SK-N-SH (cell line): Measurements from ENCODE around the gene DYNLRB1. TPM values are rescaled to one million over a fixed set of nuclear protein-coding genes. Genes with fewer than 3 reads are reported as not detected.
A peak's percentile ranks its signal among the peaks of the same experiment; 100 is the strongest.

Experiments used
- CTCF ChIA-PET: fragments of 300-600, 350-600 bp; formaldehyde crosslinking; extraction: SDS; loops from one replicate; lab custom pipeline; 2021; lab: Yijun Ruan, JAX
- POLR2A ChIA-PET: fragments of 350-600 bp; sonication (Branson Sonifier 250); formaldehyde crosslinking; extraction: SDS; loops from one replicate; lab custom pipeline; 2020; ENCODE audit warnings: antibody characterized with exemption, inconsistent platforms; lab: Yijun Ruan, JAX
- DNase-seq: peaks from one replicate; pipeline ENCODE4 v3.0.0; 2012
- H2AFZ ChIP-seq: fragments of 200-600 bp; sonication (generic); 2 replicates; pipeline ENCODE4 v1.8.1; 2016; ENCODE audit warnings: antibody characterized with exemption, mild to moderate bottlenecking, low read depth
- H3F3A ChIP-seq: fragments of 200-600 bp; sonication (generic); replicated peaks from 2 replicates; pipeline ENCODE3; 2016; ENCODE audit warnings: antibody characterized with exemption, mild to moderate bottlenecking; ENCODE audit not compliant: insufficient read depth
- H3K27ac ChIP-seq, 2 experiments: fragments of 200-500 bp in 1 of 2; fragments of 200-600 bp in 1 of 2; sonication (Bioruptor generic) in 1 of 2; sonication (generic), shearing (Covaris generic) in 1 of 2; 2 replicates each; pipeline versions ENCODE4 v1.5.1 to v1.6.1; 2014 to 2016; ENCODE audit warnings: low read depth in 2 of 2, inconsistent platforms in 1 of 2, low read length in 1 of 2, mild to moderate bottlenecking in 1 of 2, mixed read lengths in 1 of 2
- H3K27me3 ChIP-seq: fragments of 200-600 bp; sonication (generic), shearing (Covaris generic); 2 replicates; pipeline ENCODE4 v1.6.1; 2016; ENCODE audit warnings: mixed run types; ENCODE audit not compliant: insufficient read depth
- H3K36me3 ChIP-seq, 2 experiments: fragments of 200-500 bp in 1 of 2; fragments of 200-600 bp in 1 of 2; sonication (Bioruptor generic) in 1 of 2; sonication (generic) in 1 of 2; replicated peaks in 1 of 2; 2 replicates each; pipeline versions ENCODE3 to v1.5.1; 2014 to 2016; ENCODE audit warnings: low read length in 1 of 2, mild to moderate bottlenecking in 1 of 2; ENCODE audit not compliant: insufficient read depth in 2 of 2, control insufficient read depth in 1 of 2
- H3K4me1 ChIP-seq, 2 experiments: fragments of 200-500 bp in 1 of 2; fragments of 200-600 bp in 1 of 2; sonication (Bioruptor generic) in 1 of 2; sonication (generic), shearing (Covaris generic) in 1 of 2; 2 replicates each; pipeline versions ENCODE4 v1.5.1 to v1.6.1; 2014 to 2016; ENCODE audit warnings: low read depth in 1 of 2, low read length in 1 of 2, mixed run types in 1 of 2; ENCODE audit not compliant: insufficient read depth in 2 of 2, control insufficient read depth in 1 of 2
- H3K4me2 ChIP-seq: fragments of 200-600 bp; sonication (generic), shearing (Covaris generic); 2 replicates; pipeline ENCODE4 v1.6.1; 2017; ENCODE audit warnings: mixed run types
- H3K4me3 ChIP-seq, 2 experiments: fragments of 200-500 bp in 1 of 2; fragments of 200-600 bp in 1 of 2; sonication (Bioruptor generic) in 1 of 2; sonication (generic), shearing (Covaris generic) in 1 of 2; 2 replicates each; pipeline versions ENCODE4 v1.5.1 to v1.8.1; 2014 to 2016; ENCODE audit warnings: low read depth in 2 of 2, inconsistent platforms in 1 of 2, low read length in 1 of 2, mild to moderate bottlenecking in 1 of 2, mixed read lengths in 1 of 2, moderate library complexity in 1 of 2
- H3K79me2 ChIP-seq: fragments of 200-600 bp; sonication (generic); 2 replicates; pipeline ENCODE4 v1.8.1; 2017; ENCODE audit warnings: mild to moderate bottlenecking; ENCODE audit not compliant: insufficient read depth
- H3K9ac ChIP-seq: fragments of 200-600 bp; sonication (generic); 2 replicates; pipeline ENCODE4 v1.6.1; 2017; ENCODE audit warnings: mixed run types
- H3K9me2 ChIP-seq: fragments of 200-600 bp; sonication (generic); 2 replicates; pipeline ENCODE4 v1.6.1; 2017; ENCODE audit warnings: mixed run types
- H3K9me3 ChIP-seq: fragments of 200-600 bp; sonication (generic); 2 replicates; pipeline ENCODE4 v1.6.1; 2017; ENCODE audit warnings: mixed run types, mild to moderate bottlenecking, moderate library complexity
- H4K20me1 ChIP-seq: fragments of 200-600 bp; sonication (generic); 2 replicates; pipeline ENCODE4 v1.6.1; 2017; ENCODE audit warnings: mild to moderate bottlenecking, mixed run types; ENCODE audit not compliant: insufficient read depth
- ELF1 ChIP-seq: IDR thresholded peaks from 2 replicates; pipeline ENCODE4 v1.4.0; 2012
- EZH2phosphoT487 ChIP-seq: fragments of 200-600 bp; sonication (generic); IDR thresholded peaks from 2 replicates; pipeline ENCODE4 v1.6.1; 2017; ENCODE audit warnings: low read depth, mixed run types, mild to moderate bottlenecking, antibody characterized with exemption, moderate library complexity, borderline replicate concordance
- FOSL2 ChIP-seq: IDR thresholded peaks from 2 replicates; pipeline ENCODE4 v1.4.0; 2012; ENCODE audit warnings: low read depth, mild to moderate bottlenecking, moderate library complexity, borderline replicate concordance
- FOXM1 ChIP-seq: IDR thresholded peaks from 2 replicates; pipeline ENCODE4 v1.4.0; 2012; ENCODE audit warnings: low read depth, mild to moderate bottlenecking
- GATA2 ChIP-seq: sonication (generic); formaldehyde crosslinking; IDR thresholded peaks from 2 replicates; pipeline ENCODE4 v1.5.0; 2020; ENCODE audit warnings: mild to moderate bottlenecking, missing genetic modification reagents
- JUND ChIP-seq: IDR thresholded peaks from 2 replicates; pipeline ENCODE4 v1.4.0; 2012
- RAD21 ChIP-seq: IDR thresholded peaks from 2 replicates; pipeline ENCODE4 v1.6.1; 2012; ENCODE audit warnings: mild to moderate bottlenecking, low read length
- RCOR1 ChIP-seq: fragments of 150-350 bp; IDR thresholded peaks from 2 replicates; pipeline ENCODE4 v1.6.1; 2017; ENCODE audit warnings: antibody characterized with exemption, low read length
- RFX5 ChIP-seq: IDR thresholded peaks from 2 replicates; pipeline ENCODE4 v1.6.1; 2012; ENCODE audit warnings: mild to moderate bottlenecking, improper control_type of control experiment, low read length
- SIN3A ChIP-seq: IDR thresholded peaks from 2 replicates; pipeline ENCODE4 v1.6.1; 2012; ENCODE audit warnings: low read depth, mild to moderate bottlenecking, low read length, moderate library complexity, borderline replicate concordance
- SMC3 ChIP-seq: IDR thresholded peaks from 2 replicates; pipeline ENCODE4 v1.6.1; 2012; ENCODE audit warnings: low read depth, low read length, improper control_type of control experiment
- TCF12 ChIP-seq: IDR thresholded peaks from 2 replicates; pipeline ENCODE4 v1.4.0; 2012
- WGBS: methylation state at CpG from one replicate; pipeline ENCODE4 v1.1.6; 2017; ENCODE audit warnings: low lambda C conversion rate; 5-methylcytosine and 5-hydroxymethylcytosine counted together
- polyA plus RNA-seq, 3 experiments: library from polyadenylated mRNA; depleted of rRNA; stranded (reverse); fragments of >200 nt; gene quantifications; 2 replicates each; pipeline ENCODE4 v1.2.3, GENCODE V29; 2012
- TF ChIP-seq, protein P1 (sequence below): fragments of 200-600 bp; sonication (generic); IDR thresholded peaks from 2 replicates; pipeline ENCODE4 v1.6.1; 2017; ENCODE audit warnings: antibody characterized with exemption, mild to moderate bottlenecking, moderate library complexity
- TF ChIP-seq, protein P2 (sequence below): IDR thresholded peaks from 2 replicates; pipeline ENCODE4 v1.4.0; 2012; ENCODE audit warnings: low read depth, borderline replicate concordance
- TF ChIP-seq, protein P3 (sequence below): IDR thresholded peaks from 2 replicates; pipeline ENCODE4; 2012
- TF ChIP-seq, protein P4 (sequence below): IDR thresholded peaks from 2 replicates; pipeline ENCODE4 v1.4.0; 2012; ENCODE audit warnings: low read depth

The DYNLRB1 gene
- polyA plus RNA-seq, 1 of the 3 experiments (the other 2 are of a cell fraction) = 402 TPM

DNA sequence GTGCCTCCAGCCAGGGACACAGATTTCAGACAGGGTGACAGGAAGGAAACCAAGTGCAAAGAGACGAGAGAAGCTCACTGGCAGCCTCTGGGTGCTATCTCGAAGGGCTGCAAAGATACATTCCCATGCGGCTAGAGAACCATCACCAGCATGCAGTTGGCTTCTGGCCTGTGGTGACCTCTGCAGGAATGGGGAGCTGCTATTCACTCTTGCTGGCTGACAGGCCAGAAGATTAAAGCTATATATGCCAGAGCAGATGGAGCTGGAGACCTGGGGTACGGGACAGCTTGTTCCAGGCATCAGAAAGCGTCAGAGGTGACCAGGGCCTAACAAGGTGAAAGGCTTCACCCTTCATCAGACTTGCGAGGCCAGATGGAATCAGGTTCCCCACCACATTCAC, 62.3 kb downstream of the DYNLRB1 start (continued):
- TF ChIP-seq JUND = no peak

DNA sequence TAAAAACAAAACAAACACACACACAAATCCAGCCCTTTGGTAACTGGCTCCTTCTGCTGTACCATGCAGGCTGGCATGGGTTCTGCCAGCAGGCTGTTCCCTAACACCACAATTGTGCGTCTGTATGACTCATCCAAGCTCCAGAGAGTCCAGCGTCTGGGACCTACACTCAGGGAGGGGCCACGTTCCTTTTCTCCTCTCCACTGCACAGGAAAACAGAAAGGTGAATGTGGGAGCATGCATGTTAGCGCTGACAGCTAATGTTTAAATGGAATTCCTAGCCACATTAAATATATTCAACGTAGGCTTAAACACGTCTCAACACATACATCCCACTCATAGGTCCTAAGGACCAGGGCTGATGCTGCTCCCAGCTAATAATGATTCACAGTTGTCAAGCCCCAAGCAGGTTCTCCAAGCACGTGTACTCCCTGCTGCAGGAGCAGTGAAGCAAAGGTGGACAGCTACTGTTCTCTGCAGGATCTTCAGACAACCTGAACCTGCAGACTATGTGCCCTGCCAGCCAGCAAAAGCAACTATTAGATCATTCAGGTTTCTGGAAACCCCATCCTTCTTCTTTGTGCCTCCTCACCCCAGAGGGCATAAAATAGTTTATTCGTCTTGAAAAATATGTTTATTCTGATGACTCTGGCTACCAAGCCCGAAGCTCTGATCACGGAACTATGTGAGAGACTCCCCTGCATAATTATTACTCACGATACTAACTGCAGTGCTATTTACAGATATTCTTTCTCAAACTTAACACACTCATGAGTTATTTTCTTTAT, 63.2 kb downstream of the DYNLRB1 start:
- Histone ChIP-seq H3K9me2 (no peaks in the 10 kb centered on the region), H2AFZ (no peak overlapping the region), H3K79me2 (no peaks in the 10 kb centered on the region), H4K20me1 (no peaks in the 10 kb centered on the region), H3K9me3 (no peaks in the 10 kb centered on the region), H3K4me2 (0 out of 2 replicates have a peak overlapping the region, but pooled peaks have one; percentile 34), H3K9ac (no peak overlapping the region), H3K4me3 (no peak overlapping the region), H3K27ac (no peak overlapping the region)
- CTCF ChIA-PET = interaction anchor here (0.9 to 1.6 kb wide), 4 partner anchors 16 to 267 kb away, joined by 3 to 6 read pairs (median 4); no protein-coding TSS in a partner anchor
- WGBS = 69% methylated on average over 11 of the region's 11 CpGs
- TF ChIP-seq, protein P1, sequence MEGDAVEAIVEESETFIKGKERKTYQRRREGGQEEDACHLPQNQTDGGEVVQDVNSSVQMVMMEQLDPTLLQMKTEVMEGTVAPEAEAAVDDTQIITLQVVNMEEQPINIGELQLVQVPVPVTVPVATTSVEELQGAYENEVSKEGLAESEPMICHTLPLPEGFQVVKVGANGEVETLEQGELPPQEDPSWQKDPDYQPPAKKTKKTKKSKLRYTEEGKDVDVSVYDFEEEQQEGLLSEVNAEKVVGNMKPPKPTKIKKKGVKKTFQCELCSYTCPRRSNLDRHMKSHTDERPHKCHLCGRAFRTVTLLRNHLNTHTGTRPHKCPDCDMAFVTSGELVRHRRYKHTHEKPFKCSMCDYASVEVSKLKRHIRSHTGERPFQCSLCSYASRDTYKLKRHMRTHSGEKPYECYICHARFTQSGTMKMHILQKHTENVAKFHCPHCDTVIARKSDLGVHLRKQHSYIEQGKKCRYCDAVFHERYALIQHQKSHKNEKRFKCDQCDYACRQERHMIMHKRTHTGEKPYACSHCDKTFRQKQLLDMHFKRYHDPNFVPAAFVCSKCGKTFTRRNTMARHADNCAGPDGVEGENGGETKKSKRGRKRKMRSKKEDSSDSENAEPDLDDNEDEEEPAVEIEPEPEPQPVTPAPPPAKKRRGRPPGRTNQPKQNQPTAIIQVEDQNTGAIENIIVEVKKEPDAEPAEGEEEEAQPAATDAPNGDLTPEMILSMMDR = peak; percentile 89
- TF ChIP-seq ELF1 (no peak), TCF12 (no peak), RCOR1 (no peak), FOSL2 (peak; percentile 99), FOXM1 (no peak), EZH2phosphoT487 (no peak), SIN3A (no peak), SMC3 (peak; percentile 61), GATA2 (CRISPR knock-in tag) (no peak), RAD21 (peak; percentile 67), JUND (peak; percentile 91), RFX5 (no peak)
- TF ChIP-seq, protein P2, sequence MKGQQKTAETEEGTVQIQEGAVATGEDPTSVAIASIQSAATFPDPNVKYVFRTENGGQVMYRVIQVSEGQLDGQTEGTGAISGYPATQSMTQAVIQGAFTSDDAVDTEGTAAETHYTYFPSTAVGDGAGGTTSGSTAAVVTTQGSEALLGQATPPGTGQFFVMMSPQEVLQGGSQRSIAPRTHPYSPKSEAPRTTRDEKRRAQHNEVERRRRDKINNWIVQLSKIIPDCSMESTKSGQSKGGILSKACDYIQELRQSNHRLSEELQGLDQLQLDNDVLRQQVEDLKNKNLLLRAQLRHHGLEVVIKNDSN = no peak
- TF ChIP-seq, protein P3, sequence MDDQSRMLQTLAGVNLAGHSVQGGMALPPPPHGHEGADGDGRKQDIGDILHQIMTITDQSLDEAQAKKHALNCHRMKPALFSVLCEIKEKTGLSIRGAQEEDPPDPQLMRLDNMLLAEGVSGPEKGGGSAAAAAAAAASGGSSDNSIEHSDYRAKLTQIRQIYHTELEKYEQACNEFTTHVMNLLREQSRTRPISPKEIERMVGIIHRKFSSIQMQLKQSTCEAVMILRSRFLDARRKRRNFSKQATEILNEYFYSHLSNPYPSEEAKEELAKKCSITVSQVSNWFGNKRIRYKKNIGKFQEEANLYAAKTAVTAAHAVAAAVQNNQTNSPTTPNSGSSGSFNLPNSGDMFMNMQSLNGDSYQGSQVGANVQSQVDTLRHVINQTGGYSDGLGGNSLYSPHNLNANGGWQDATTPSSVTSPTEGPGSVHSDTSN = no peak
- TF ChIP-seq, protein P4, sequence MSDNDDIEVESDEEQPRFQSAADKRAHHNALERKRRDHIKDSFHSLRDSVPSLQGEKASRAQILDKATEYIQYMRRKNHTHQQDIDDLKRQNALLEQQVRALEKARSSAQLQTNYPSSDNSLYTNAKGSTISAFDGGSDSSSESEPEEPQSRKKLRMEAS = 0 out of 2 replicates have a peak, but pooled peaks have one; percentile 28
- TF ChIP-seq, all 33 proteins: peak for 6
- H3K27me3 ChIP-seq = no peaks in the 10 kb centered on the region
- peaks cover 0 to 15% of the 10 kb centered on the region in 2 experiments; a peak in 3 of 4 replicates for H3K4me1 ChIP-seq
- no peaks in the 10 kb centered on the region for H3F3A ChIP-seq
- DNase-seq = no peak
- H3K36me3 ChIP-seq = peaks cover 0 to 8% of the 10 kb centered on the region in 2 experiments
- POLR2A ChIA-PET = no interaction called here
